Type B pancreatic cell (in vitro differentiated cells): ENCODE results near the gene STEAP1B. TPM values are rescaled to one million over a fixed set of nuclear protein-coding genes. Genes with fewer than 3 reads are reported as not detected.

ENCODE experiments used
- DNase-seq: peaks from one replicate; pipeline ENCODE4 v3.0.0; 2021; ENCODE audit warnings: mixed read lengths; ENCODE audit not compliant: unreplicated experiment; ENCODE audit errors: extremely low spot score
- H3K27ac Mint-ChIP-seq: 2 replicates; pipeline ENCODE4 v1.8.0; 2021; ENCODE audit warnings: mild to moderate bottlenecking, mixed read lengths
- H3K27me3 Mint-ChIP-seq: 2 replicates; pipeline ENCODE4 v1.8.0; 2021; ENCODE audit warnings: mixed read lengths
- H3K36me3 Mint-ChIP-seq: 2 replicates; pipeline ENCODE4 v1.8.0; 2021; ENCODE audit warnings: mixed read lengths
- H3K4me1 Mint-ChIP-seq: one replicate; pipeline ENCODE4 v1.8.0; 2021; ENCODE audit warnings: mixed read lengths; ENCODE audit not compliant: unreplicated experiment
- H3K4me3 Mint-ChIP-seq: 2 replicates; pipeline ENCODE4 v1.8.0; 2021; ENCODE audit warnings: mild to moderate bottlenecking, mixed read lengths
- H3K9me3 Mint-ChIP-seq: 2 replicates; pipeline ENCODE4 v1.8.0; 2021; ENCODE audit warnings: mixed read lengths
- total RNA-seq: library from RNA; stranded (reverse); gene quantifications from 2 replicates; pipeline ENCODE4 v1.2.1, GENCODE V29; 2021; ENCODE audit warnings: low replicate concordance
- TF ChIP-seq, protein P1 (sequence below): fragments of 200-600 bp; sonication (generic); conservative IDR thresholded peaks from 2 replicates; pipeline ENCODE4 v1.5.0; 2021; ENCODE audit warnings: antibody characterized with exemption, mild to moderate bottlenecking

Gene STEAP1B
- total RNA-seq, 1 donor from 2014 or later: 2.0 TPM

DNA sequence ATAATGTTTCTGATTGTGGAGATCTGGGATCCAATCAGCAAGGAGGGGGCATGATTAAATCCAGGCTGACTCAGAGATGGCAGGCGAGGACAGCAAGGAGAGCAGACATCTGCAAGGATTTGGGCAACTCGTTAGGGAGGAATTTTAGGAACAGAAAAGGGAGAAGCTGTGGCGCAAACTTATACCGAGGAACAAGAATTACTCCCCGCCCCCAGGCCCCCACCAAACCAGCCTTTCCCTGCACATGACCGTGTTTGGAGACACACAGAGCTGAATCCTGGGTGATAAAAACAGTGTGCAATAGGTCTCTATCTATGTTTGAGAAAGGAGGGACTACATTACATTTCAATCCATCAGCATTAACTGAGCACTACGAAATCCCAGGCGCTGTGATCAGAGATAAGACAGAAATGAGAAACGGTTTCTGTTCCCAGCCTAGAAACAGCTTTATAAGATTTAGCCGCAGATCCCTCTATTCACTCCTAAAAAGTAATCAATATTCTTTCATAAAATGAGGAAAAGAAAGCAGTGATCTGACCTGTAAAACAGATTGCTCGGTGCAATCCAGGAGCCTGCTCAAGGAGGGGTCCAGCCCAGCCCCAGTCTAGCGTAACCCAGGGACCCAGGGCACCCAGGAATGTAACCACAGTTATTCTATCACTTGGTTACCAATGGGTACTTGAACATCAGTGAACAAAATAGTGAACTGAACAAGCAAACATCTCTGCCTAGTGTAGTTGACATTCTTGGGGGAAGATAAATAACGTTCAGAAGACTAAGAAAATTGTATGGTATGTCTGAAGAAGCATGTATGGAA lies 105.9 kb downstream of the STEAP1B start:
- H3K4me1 Mint-ChIP-seq: peaks cover 8% of the 10 kb centered on the region
- TF ChIP-seq, protein P1, sequence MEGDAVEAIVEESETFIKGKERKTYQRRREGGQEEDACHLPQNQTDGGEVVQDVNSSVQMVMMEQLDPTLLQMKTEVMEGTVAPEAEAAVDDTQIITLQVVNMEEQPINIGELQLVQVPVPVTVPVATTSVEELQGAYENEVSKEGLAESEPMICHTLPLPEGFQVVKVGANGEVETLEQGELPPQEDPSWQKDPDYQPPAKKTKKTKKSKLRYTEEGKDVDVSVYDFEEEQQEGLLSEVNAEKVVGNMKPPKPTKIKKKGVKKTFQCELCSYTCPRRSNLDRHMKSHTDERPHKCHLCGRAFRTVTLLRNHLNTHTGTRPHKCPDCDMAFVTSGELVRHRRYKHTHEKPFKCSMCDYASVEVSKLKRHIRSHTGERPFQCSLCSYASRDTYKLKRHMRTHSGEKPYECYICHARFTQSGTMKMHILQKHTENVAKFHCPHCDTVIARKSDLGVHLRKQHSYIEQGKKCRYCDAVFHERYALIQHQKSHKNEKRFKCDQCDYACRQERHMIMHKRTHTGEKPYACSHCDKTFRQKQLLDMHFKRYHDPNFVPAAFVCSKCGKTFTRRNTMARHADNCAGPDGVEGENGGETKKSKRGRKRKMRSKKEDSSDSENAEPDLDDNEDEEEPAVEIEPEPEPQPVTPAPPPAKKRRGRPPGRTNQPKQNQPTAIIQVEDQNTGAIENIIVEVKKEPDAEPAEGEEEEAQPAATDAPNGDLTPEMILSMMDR: no peak
- H3K9me3 Mint-ChIP-seq: no peaks in the 10 kb centered on the region
- H3K27me3 Mint-ChIP-seq: peaks cover 3% of the 10 kb centered on the region
- H3K4me3 Mint-ChIP-seq: no peak overlapping the region
- peak overlapping the region; percentile 69 for H3K27ac Mint-ChIP-seq
- H3K36me3 Mint-ChIP-seq: peaks cover 2% of the 10 kb centered on the region
- no peak for DNase-seq

DNA sequence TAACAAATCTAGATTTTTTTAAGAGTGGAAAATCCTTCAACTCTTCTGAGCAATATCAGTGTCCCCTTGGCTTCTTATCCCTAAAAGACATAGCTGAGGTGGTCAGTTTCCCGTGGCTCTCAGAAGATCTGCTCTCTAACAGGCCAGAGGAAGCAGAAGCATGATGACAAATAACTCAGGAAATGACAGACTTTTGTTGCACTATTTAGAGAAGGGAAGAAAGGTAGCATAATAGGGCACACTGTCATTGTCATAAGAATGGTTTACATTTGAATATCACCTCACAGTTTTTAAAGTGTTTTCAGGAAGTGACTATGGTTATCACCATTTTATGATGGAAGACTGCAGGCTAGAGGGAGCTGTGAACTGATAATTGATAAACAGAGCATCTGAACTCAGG lies 109.5 kb downstream of the STEAP1B start:
- TF ChIP-seq, protein P1: no peak
- no peak for DNase-seq
- no peak overlapping the region for H3K4me3 Mint-ChIP-seq
- H3K9me3 Mint-ChIP-seq: no peaks in the 10 kb centered on the region
- peak overlapping the region; percentile 43 for H3K27ac Mint-ChIP-seq
- no peaks in the 10 kb centered on the region for H3K36me3 Mint-ChIP-seq
- H3K27me3 Mint-ChIP-seq: no peaks in the 10 kb centered on the region
- H3K4me1 Mint-ChIP-seq: peaks cover 8% of the 10 kb centered on the region

DNA sequence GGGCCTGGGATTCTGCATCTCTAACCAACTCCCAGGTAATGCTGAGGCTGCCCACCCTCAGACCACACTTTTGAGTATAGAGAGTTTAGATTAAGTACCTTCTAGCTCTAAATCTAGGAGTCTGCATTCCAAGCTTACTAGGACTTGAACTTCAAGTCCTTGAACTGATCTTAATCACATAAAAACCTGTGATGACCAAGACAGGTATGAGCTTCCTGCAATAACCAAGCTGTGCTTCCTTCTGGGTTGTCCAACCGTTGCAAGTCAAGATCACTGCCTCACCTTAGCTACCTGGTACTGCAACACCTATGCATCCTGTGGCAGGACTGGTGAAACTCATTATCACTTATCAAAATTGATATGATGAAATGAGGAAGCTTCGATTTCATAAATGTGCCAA lies 110.1 kb downstream of the STEAP1B start:
- no peaks in the 10 kb centered on the region for H3K9me3 Mint-ChIP-seq
- no peak overlapping the region for H3K27ac Mint-ChIP-seq
- DNase-seq: no peak
- no peak overlapping the region for H3K4me3 Mint-ChIP-seq
- no peaks in the 10 kb centered on the region for H3K27me3 Mint-ChIP-seq
- H3K4me1 Mint-ChIP-seq: peaks cover 8% of the 10 kb centered on the region
- no peaks in the 10 kb centered on the region for H3K36me3 Mint-ChIP-seq
- TF ChIP-seq, protein P1: no peak

DNA sequence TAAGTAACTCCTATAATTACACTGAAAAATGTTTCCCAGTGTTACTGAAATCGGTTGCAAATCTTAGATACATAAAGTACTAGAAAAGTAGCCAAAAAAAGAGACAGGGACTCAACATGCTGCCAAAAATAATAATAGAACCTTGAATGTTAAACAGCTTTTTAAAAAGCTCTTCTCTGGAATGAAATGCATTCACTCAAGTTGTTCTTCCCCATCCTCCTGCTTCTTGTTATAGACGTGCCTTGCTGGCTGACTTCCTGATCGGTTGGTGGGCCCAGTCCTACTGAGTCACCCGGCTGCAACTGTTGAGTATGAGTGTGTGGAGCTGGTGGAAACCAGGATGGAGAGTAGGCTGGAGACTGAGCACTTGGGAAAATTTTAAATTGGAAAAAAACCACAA lies 112.4 kb downstream of the STEAP1B start:
- no peak overlapping the region for H3K27ac Mint-ChIP-seq
- no peaks in the 10 kb centered on the region for H3K27me3 Mint-ChIP-seq
- TF ChIP-seq, protein P1: no peak
- no peak for DNase-seq
- H3K4me3 Mint-ChIP-seq: no peak overlapping the region
- no peaks in the 10 kb centered on the region for H3K36me3 Mint-ChIP-seq
- no peaks in the 10 kb centered on the region for H3K9me3 Mint-ChIP-seq
- H3K4me1 Mint-ChIP-seq: no peaks in the 10 kb centered on the region

DNA sequence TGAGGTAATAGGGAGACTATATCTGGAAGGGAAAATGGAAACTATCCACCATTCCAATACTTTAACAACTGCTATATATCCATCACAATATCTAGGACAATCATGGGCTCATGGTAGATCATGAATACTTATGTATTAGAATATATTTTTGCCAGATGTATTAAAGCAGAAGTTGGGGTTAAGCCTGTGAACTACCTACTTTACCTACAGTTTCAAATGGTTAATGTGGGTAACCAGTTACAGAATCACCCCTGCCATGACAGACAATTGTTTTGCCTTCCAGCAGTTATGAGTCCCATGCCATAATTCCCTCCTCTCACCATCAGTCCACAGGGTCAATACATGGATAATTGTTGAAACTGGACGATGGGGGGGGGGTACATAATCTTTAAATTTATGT lies 113.1 kb downstream of the STEAP1B start:
- Mint-ChIP-seq H3K4me1 (no peaks in the 10 kb centered on the region), H3K4me3 (no peak overlapping the region), H3K36me3 (no peaks in the 10 kb centered on the region), H3K27ac (no peak overlapping the region), H3K9me3 (no peaks in the 10 kb centered on the region), H3K27me3 (no peaks in the 10 kb centered on the region)
- DNase-seq: no peak
- TF ChIP-seq, protein P1: no peak
